OCI-LY1 (cell line): Measurements from ENCODE around the gene SENP6.

Source experiments
- H2AFZ ChIP-seq: fragments of 200-600 bp; sonication (generic), shearing (Covaris generic); 2 replicates; pipeline ENCODE4 v1.6.0; 2014; ENCODE audit warnings: antibody characterized with exemption, mild to moderate bottlenecking, low read length
- H3F3A ChIP-seq: fragments of 200-600 bp; sonication (generic), shearing (Covaris generic); 2 replicates; pipeline ENCODE4 v1.6.0; 2014; ENCODE audit warnings: mild to moderate bottlenecking, antibody characterized with exemption, low read length, moderate library complexity; ENCODE audit not compliant: insufficient read depth
- H3K27ac ChIP-seq: fragments of 200-600 bp; sonication (generic); 2 replicates; pipeline ENCODE4 v1.5.1; 2014; ENCODE audit warnings: low read length, mixed run types, mild to moderate bottlenecking, low read depth; ENCODE audit not compliant: poor library complexity, severe bottlenecking
- H3K27me3 ChIP-seq: fragments of 200-600 bp; sonication (generic); 2 replicates; pipeline ENCODE4 v1.6.0; 2014; ENCODE audit warnings: antibody characterized with exemption, mild to moderate bottlenecking, low read length, moderate library complexity; ENCODE audit not compliant: insufficient read depth
- H3K36me3 ChIP-seq: fragments of 200-600 bp; sonication (generic); 2 replicates; pipeline ENCODE4 v1.6.1; 2014; ENCODE audit warnings: mild to moderate bottlenecking, antibody characterized with exemption, low read length, moderate library complexity, mixed read lengths; ENCODE audit not compliant: insufficient read depth
- H3K4me1 ChIP-seq: fragments of 200-600 bp; sonication (generic); 2 replicates; pipeline ENCODE4 v1.5.1; 2014; ENCODE audit warnings: mild to moderate bottlenecking, low read length, moderate library complexity; ENCODE audit not compliant: insufficient read depth, severe bottlenecking
- H3K4me2 ChIP-seq: fragments of 200-600 bp; sonication (generic), shearing (Covaris generic); 2 replicates; pipeline ENCODE4 v1.6.1; 2014; ENCODE audit warnings: low read length
- H3K4me3 ChIP-seq: fragments of 200-600 bp; sonication (generic); 2 replicates; pipeline ENCODE4 v1.5.1; 2014; ENCODE audit warnings: low read length, low read depth, mild to moderate bottlenecking, mixed read lengths; ENCODE audit not compliant: poor library complexity, severe bottlenecking
- H3K79me2 ChIP-seq: fragments of 200-600 bp; shearing (Covaris generic); 2 replicates; pipeline ENCODE4 v1.6.1; 2016; ENCODE audit warnings: mixed run types, low read length, mixed read lengths; ENCODE audit not compliant: insufficient read depth
- H3K9ac ChIP-seq: fragments of 200-600 bp; sonication (generic), shearing (Covaris generic); 2 replicates; pipeline ENCODE4 v1.6.1; 2014; ENCODE audit warnings: mild to moderate bottlenecking, low read length, mixed read lengths
- H3K9me2 ChIP-seq: fragments of 200-600 bp; sonication (generic), shearing (Covaris generic); 2 replicates; pipeline ENCODE4 v1.6.1; 2014; ENCODE audit warnings: low read depth, mild to moderate bottlenecking, low read length, mixed read lengths
- H3K9me3 ChIP-seq: fragments of 200-600 bp; shearing (Covaris generic); 2 replicates; pipeline ENCODE4 v1.6.1; 2014; ENCODE audit warnings: low read length, mixed read lengths
- H4K20me1 ChIP-seq: fragments of 200-600 bp; sonication (generic), shearing (Covaris generic); 2 replicates; pipeline ENCODE4 v1.6.0; 2016; ENCODE audit warnings: mild to moderate bottlenecking, low read length; ENCODE audit not compliant: insufficient read depth
- CTCF ChIP-seq: fragments of 200-600 bp; sonication (generic), shearing (Covaris generic); IDR thresholded peaks from 2 replicates; pipeline ENCODE4 v1.5.1; 2017; ENCODE audit warnings: mild to moderate bottlenecking, antibody characterized with exemption, low read length, moderate library complexity, mixed read lengths
- EZH2 ChIP-seq: fragments of 200-600 bp; sonication (generic), shearing (Covaris generic); IDR thresholded peaks from 2 replicates; pipeline ENCODE4 v1.8.0; 2017; ENCODE audit warnings: borderline replicate concordance, mixed run types, mild to moderate bottlenecking, antibody characterized with exemption, low read length, moderate library complexity, mixed read lengths

The SENP6 gene

GRCh38 chr6:75604294-75604693 lies 2.6 kb downstream of the SENP6 start:
- TF ChIP-seq EZH2 (no peak), CTCF (no peak)
- no peak overlapping the region for H3K9ac ChIP-seq

GRCh38 chr6:75605635-75606034 lies 4.0 kb downstream of the SENP6 start:
- H3K9ac ChIP-seq: no peak overlapping the region
- no peak overlapping the region for H3K4me2 ChIP-seq

More at GRCh38 chr6:75604294-75604693, 2.6 kb downstream of the SENP6 start:
- Histone ChIP-seq H2AFZ (no peak overlapping the region), H3K9me2 (no peaks in the 10 kb centered on the region), H3K4me1 (peaks cover 59% of the 10 kb centered on the region), H3K4me3 (peak overlapping the region; percentile 94), H3K79me2 (peaks cover 75% of the 10 kb centered on the region), H3K9me3 (no peaks in the 10 kb centered on the region), H3F3A (no peaks in the 10 kb centered on the region), H3K36me3 (peaks cover 5% of the 10 kb centered on the region; the same call in 1 of the 2 replicates), H3K27ac (no peak overlapping the region), H4K20me1 (no peaks in the 10 kb centered on the region), H3K4me2 (peak overlapping the region; percentile 64), H3K27me3 (no peaks in the 10 kb centered on the region)

GRCh38 chr6:75608304-75608703 lies 6.6 kb downstream of the SENP6 start:
- no peaks in the 10 kb centered on the region for H3K27me3 ChIP-seq
- H3K9ac ChIP-seq: no peak overlapping the region
- no peaks in the 10 kb centered on the region for H3K9me2 ChIP-seq
- H2AFZ ChIP-seq: no peak overlapping the region
- peaks cover 90% of the 10 kb centered on the region for H3K4me1 ChIP-seq
- H3K79me2 ChIP-seq: peaks cover 100% of the 10 kb centered on the region
- no peaks in the 10 kb centered on the region for H3K9me3 ChIP-seq
- H3K4me3 ChIP-seq: no peak overlapping the region
- H3K36me3 ChIP-seq: peaks cover 5% of the 10 kb centered on the region; the same call in 1 of the 2 replicates
- no peaks in the 10 kb centered on the region for H3F3A ChIP-seq
- no peak overlapping the region for H3K27ac ChIP-seq
- H3K4me2 ChIP-seq: peak overlapping the region; percentile 31; the same call in 1 of the 2 replicates
- TF ChIP-seq EZH2: no peak
- no peaks in the 10 kb centered on the region for H4K20me1 ChIP-seq

More at GRCh38 chr6:75605635-75606034, 4.0 kb downstream of the SENP6 start:
- Histone ChIP-seq H3K79me2 (peaks cover 89% of the 10 kb centered on the region), H3K4me3 (no peak overlapping the region), H4K20me1 (no peaks in the 10 kb centered on the region), H3F3A (no peaks in the 10 kb centered on the region), H3K27ac (no peak overlapping the region), H3K9me3 (no peaks in the 10 kb centered on the region), H3K27me3 (no peaks in the 10 kb centered on the region), H3K4me1 (peaks cover 71% of the 10 kb centered on the region), H3K36me3 (peaks cover 5% of the 10 kb centered on the region; the same call in 1 of the 2 replicates), H2AFZ (no peak overlapping the region), H3K9me2 (no peaks in the 10 kb centered on the region)
- TF ChIP-seq EZH2 (no peak), CTCF (no peak)

- Histone ChIP-seq H3K36me3 (peaks cover 5% of the 10 kb centered on the region), H3K9me2 (no peaks in the 10 kb centered on the region), H3K79me2 (peaks cover 100% of the 10 kb centered on the region), H3K27ac (peak overlapping the region; percentile 10), H3K4me1 (peaks cover 85% of the 10 kb centered on the region), H2AFZ (no peak overlapping the region), H3K27me3 (no peaks in the 10 kb centered on the region), H4K20me1 (no peaks in the 10 kb centered on the region), H3K4me2 (peak overlapping the region; percentile 31), H3K9ac (no peak overlapping the region), H3K4me3 (no peak overlapping the region), H3K9me3 (no peaks in the 10 kb centered on the region), H3F3A (no peaks in the 10 kb centered on the region)
- TF ChIP-seq CTCF: no peak
- TF ChIP-seq EZH2: no peak
These were observed 7.4 kb downstream of the SENP6 start for GRCh38 chr6:75608956-75609533.
